Coronary artery (tissue), 2 donors: ENCODE results near the gene VPS8.

ENCODE experiments used
- DNase-seq: peaks from one replicate; pipeline ENCODE4 v3.0.0-alpha.2; 2017; ENCODE audit warnings: low spot score
- H3K27ac ChIP-seq, 2 donors: fragments of 200-600 bp; sonication (generic); one replicate each; pipeline ENCODE4 v1.5.1; 2016 to 2019
- H3K4me3 ChIP-seq: fragments of 200-600 bp; sonication (generic); 2 replicates; pipeline ENCODE4 v1.5.1; 2016; ENCODE audit warnings: mild to moderate bottlenecking, moderate library complexity
- CTCF ChIP-seq: fragments of 200-600 bp; sonication (generic); IDR thresholded peaks from one replicate; pipeline ENCODE4 v1.5.1; 2019; ENCODE audit warnings: antibody characterized with exemption

VPS8 gene

DNA sequence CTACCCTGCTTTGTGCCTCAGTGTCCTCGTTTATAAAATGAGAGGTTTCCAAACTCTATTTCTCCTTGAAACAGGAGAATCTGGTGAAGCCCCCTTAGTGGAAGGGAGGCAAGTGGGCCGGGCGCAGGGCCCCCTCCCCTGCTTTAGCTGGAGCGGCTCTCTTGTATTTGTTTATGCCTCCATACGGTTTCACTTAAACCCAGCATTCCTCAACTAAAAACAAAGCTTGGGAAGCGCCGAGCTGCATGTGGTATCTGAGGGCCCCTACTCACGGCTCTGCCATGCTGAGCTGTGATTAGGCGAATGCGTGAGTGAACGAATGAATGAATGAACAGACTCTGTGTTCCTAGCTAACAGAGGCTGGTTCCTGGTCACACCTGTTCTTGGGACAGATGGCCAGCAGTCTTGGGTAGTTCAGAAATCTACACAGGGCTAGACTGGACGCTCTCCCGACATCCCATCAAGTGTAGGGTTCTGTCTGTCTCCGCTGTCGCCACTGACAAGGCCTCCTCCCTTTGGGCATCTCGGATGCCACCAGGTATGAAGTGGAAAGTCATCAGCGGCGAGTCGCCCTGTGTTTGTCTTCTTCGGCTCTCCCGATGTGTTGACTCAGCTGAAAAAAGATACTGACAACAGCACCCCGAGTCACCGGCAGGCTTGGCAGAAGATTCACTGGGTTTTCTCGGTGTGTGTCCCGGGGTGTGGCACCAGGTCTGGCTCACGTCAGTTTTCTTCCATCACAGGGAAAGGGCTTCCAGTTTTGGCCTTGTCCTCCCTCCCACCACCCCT lies 42.4 kb upstream of the VPS8 start:
- TF ChIP-seq CTCF: no peak
- no peak for DNase-seq
- Histone ChIP-seq H3K4me3 (no peak overlapping the region), H3K27ac (no peak overlapping the region)

DNA sequence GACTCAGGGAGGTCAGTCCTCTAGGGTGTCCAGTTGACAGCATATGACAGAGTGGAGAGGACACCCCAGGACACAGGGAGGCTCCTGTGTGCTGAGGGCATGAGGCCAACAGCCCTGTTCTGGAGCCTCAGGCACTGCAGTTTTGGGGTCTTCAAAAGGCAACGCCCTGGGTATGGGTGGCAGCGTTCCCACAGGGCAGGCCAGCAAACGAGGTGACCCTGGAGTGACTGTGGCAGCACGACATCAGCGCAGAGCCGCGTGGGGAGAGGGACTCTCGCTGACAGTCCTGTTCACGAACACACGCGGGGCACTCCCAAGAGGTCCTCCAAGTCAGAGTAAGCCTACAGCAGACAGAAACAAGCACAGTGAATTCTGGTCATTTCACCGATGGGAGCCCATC lies 41.4 kb upstream of the VPS8 start:
- Histone ChIP-seq H3K27ac (no peak overlapping the region), H3K4me3 (no peak overlapping the region)
- TF ChIP-seq CTCF: no peak
- no peak for DNase-seq

DNA sequence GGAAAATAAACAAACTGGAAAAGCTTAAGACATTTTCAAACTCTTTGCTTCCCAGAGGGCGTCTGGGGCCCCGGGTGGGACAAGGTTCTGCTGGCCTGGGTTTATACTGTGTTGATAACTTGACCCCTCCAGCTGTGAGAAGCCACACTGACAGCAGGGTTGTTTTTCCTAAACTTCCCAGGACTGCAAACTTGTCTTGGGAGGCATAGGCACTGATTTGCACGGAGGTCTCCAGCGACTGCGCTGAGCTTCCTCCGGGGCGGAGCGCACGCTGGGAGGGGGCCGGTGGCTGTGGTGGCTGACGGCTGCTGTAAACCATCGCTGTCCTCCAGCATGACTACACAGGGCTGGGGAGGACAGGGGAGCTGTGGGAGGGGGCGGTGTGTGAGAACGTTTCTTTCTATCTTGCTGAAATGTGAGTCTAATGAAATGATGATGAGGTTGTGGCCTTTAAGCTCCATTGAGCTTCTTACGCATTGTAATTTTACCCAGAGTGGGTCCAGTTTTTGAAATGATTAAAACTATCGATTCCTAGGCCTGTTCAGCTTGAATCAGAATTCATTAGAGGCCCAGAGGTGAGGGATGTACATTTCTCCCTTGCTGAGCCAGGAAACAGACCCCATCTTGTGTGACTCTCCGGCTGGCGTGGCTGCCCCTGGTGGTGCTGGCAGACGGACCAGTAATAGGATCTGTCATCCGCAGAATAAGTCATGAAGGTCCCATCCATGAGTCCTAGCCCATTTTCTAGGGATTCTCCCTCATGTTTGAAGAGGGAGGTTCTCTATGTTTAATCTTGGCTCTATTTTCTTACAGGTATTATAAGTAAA lies 40.5 kb upstream of the VPS8 start:
- TF ChIP-seq CTCF: no peak
- no peak overlapping the region for H3K4me3 ChIP-seq
- H3K27ac ChIP-seq: no peak overlapping the region
- no peak for DNase-seq

DNA sequence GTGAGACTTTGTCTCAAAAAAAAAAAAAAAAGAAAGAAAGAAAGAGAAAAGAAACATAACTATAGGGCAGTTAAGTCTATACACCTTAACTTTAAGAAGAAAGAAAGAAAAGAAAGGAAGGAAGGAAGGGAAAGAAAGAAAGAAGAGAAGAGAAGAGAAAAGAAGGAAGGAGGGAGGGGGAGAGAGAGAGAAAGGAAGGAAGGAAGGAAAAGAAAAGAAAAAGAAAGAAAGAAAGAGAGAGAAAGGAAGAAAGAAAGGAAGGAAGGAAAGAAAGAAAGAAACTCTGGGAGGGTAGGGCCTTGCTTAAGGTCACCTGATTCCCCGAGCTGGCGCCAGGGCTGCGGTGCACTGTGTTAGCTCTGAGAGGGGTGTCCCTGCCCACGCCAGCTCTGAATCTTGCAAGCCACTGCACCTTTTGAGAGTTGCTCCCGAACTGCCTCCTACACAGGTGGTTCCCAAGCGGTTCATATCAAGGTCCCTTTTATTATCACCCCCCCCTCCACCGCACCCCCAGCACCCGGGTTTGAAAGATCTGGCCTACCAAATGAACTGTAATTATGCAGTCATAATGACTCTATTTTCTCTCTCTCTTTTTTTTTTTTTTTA lies 39.2 kb upstream of the VPS8 start:
- TF ChIP-seq CTCF: no peak
- no peak overlapping the region for H3K4me3 ChIP-seq
- no peak for DNase-seq
- no peak overlapping the region for H3K27ac ChIP-seq

DNA sequence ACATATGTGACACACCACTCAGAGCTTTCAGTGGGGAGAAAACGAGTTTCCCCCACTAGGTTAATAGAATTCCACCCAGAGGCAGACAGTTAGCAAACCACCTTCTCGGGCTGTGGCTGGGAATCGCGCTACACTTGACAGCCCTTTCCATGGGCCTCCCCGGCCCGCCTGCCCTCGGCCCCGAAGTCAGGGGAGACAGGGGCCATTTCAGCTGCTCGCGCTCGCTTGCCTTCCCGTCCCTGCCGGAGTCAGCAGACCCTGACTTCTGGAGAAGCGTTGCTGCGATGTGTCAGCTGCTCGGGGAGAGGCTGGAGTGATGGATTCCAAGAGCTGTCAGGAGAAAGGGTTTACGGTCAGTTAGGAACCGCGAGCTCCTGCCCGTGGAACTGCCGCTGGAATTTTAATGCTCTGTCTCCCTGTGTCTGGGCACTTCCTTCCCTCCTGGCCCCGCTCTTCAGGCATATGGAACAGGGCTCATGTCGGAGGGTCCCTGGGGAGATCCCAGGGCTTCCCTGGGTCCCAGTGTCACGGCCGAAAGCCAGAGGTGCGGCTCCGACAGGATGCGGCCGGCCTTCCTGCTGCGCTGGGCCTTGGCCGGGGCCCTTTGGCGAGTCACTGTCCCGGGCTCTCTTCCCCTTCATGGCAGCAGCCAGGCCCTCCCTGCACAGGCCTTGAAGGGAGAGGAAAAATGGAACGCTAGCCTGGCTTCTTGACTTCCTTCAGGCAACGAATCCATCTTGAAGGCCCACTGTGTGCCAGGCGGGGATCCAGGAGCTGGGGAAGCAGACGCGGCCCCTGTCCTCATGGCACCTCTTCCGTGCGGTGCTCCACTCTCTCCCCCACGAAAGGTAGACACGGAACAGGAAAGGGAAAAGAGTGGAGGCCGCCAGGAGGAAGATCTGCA lies 38.4 kb upstream of the VPS8 start:
- no peak for DNase-seq
- TF ChIP-seq CTCF: no peak
- Histone ChIP-seq H3K27ac (peak overlapping the region in 1 of 2 donors; percentile 62), H3K4me3 (no peak overlapping the region)

DNA sequence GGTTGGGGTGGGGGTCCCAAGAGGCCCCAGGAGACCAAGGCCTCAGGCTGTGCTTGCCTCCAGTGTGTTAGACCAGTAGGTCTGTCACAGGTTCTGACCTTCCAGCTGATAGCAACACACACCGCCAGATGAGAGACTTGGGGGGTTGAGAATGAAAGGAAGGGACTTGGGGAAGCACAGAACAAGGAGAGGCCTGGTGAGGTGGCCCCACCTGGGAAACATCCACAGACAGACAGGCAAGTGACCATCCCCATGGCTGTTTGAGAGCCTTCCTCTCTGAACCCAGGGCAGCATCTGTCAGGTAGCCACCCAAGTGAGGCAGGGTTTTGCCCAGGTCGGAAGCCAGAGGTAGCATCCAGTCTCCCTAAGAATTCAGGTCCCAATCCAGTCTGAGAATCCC lies 35.0 kb upstream of the VPS8 start:
- Histone ChIP-seq H3K4me3 (no peak overlapping the region), H3K27ac (no peak overlapping the region)
- TF ChIP-seq CTCF: no peak
- no peak for DNase-seq
